Body of pancreas (tissue), 4 donors: ENCODE measurements around the gene ACSL5.

Experiments
- POLR2A ChIP-seq, 3 donors: fragments of 450-650 bp; IDR thresholded peaks; one replicate each; pipeline ENCODE4 v1.6.1; 2016; ENCODE audit warnings: antibody characterized with exemption in 3 of 3, mild to moderate bottlenecking in 2 of 3
- TF ChIP-seq, protein P1 (sequence below), 7 experiments: fragments of 450-650 bp in 4 of 7; fragments of 200-600 bp in 3 of 7; sonication (generic) in 3 of 7; IDR thresholded peaks; one replicate each; pipeline ENCODE4 v1.5.1; 2016 to 2019; ENCODE audit warnings: antibody characterized with exemption in 7 of 7

DNA sequence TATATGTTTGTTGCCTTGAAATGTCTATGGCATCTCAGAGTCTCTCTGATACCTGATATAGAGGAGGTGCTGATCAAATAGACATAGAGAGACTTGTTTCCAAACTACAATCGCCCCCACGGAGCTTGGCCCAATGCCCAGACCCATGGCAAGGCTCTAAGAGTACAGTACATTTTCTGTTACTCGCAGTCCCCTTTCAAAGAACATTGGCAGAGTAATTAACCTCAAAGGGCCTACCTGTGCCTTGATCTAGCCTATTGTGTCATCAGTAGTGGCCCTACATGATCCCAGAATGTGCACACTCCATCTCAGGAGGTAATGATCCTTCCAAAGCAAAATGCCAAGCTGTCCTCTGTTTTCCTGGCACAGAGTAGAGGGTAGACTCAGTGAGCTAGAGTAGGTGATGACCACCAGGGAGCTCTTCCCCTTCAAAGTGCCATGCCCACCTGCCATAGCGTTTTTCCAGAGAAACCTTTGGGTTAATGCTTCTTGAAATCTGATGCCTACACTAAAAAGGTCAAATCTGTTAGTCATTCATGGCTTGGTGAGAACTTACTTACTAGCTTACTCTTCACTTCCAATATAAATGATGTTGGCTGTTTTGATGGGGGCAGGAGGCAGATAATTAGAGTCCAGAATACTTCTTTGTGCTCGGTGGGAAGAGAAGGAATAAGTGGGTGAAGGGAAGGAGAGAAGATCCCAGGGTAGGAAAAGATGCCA, 41.2 kb upstream of the ACSL5 start:
- no peak for TF ChIP-seq POLR2A (IDR thresholded peaks at IDR 0.05)
- TF ChIP-seq, protein P1, sequence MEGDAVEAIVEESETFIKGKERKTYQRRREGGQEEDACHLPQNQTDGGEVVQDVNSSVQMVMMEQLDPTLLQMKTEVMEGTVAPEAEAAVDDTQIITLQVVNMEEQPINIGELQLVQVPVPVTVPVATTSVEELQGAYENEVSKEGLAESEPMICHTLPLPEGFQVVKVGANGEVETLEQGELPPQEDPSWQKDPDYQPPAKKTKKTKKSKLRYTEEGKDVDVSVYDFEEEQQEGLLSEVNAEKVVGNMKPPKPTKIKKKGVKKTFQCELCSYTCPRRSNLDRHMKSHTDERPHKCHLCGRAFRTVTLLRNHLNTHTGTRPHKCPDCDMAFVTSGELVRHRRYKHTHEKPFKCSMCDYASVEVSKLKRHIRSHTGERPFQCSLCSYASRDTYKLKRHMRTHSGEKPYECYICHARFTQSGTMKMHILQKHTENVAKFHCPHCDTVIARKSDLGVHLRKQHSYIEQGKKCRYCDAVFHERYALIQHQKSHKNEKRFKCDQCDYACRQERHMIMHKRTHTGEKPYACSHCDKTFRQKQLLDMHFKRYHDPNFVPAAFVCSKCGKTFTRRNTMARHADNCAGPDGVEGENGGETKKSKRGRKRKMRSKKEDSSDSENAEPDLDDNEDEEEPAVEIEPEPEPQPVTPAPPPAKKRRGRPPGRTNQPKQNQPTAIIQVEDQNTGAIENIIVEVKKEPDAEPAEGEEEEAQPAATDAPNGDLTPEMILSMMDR (IDR thresholded peaks at IDR 0.05) = no peak
